AG08395 (cell line): ENCODE data around the gene HHLA2.
"Not testable (repeated sequence)": the region's sequence is repeated elsewhere in the genome, so short reads cannot be mapped to it uniquely, and the experiment has no call there.

Experiments used
- DNase-seq: peaks from one replicate; pipeline ENCODE4 v3.0.0; 2012; ENCODE audit warnings: mixed read lengths, low spot score

The HHLA2 gene

GRCh38 chr3:108296239-108296638, at the start of gene HHLA2:
HHLA2 (plus strand) TSS chr3:108296548; CDS start chr3:108351814, 55,266 bp downstream.
- DNase-seq = no peak

- DNase-seq = no peak
Observed at GRCh38 chr3:108250626-108251025, 45.7 kb upstream of the HHLA2 start.

- no peak for DNase-seq
Observed at GRCh38 chr3:108251265-108251664, 45.1 kb upstream of the HHLA2 start.

GRCh38 chr3:108251844-108252243, 44.5 kb upstream of the HHLA2 start:
- no peak for DNase-seq

- no peak for DNase-seq
Observed at GRCh38 chr3:108255131-108255530, 41.2 kb upstream of the HHLA2 start.

GRCh38 chr3:108264534-108265298, 31.6 kb upstream of the HHLA2 start:
- not testable (repeated sequence) for DNase-seq

- not testable (repeated sequence) for DNase-seq
Observed at GRCh38 chr3:108268235-108268634, 28.1 kb upstream of the HHLA2 start.

GRCh38 chr3:108271626-108272025, 24.7 kb upstream of the HHLA2 start:
- no peak for DNase-seq

- DNase-seq = not testable (repeated sequence)
Observed at GRCh38 chr3:108279066-108279465, 17.3 kb upstream of the HHLA2 start.

GRCh38 chr3:108280476-108280875, 15.9 kb upstream of the HHLA2 start:
- DNase-seq = no peak

GRCh38 chr3:108281670-108282069, 14.7 kb upstream of the HHLA2 start:
- DNase-seq = no peak

- no peak for DNase-seq
Observed at GRCh38 chr3:108283006-108283405, 13.3 kb upstream of the HHLA2 start.

GRCh38 chr3:108283989-108284388, 12.4 kb upstream of the HHLA2 start:
- DNase-seq = no peak

GRCh38 chr3:108285176-108285575, 11.2 kb upstream of the HHLA2 start:
- DNase-seq = no peak

- no peak for DNase-seq
Observed at GRCh38 chr3:108287146-108287545, 9.2 kb upstream of the HHLA2 start.

GRCh38 chr3:108288193-108288592, 8.2 kb upstream of the HHLA2 start:
- not testable (repeated sequence) for DNase-seq

GRCh38 chr3:108289159-108289558, 7.2 kb upstream of the HHLA2 start:
- no peak for DNase-seq

- DNase-seq = no peak
Observed at GRCh38 chr3:108292450-108292849, 3.9 kb upstream of the HHLA2 start.

GRCh38 chr3:108292905-108293328, 3.4 kb upstream of the HHLA2 start:
- DNase-seq = no peak

GRCh38 chr3:108293858-108294257, 2.5 kb upstream of the HHLA2 start:
- no peak for DNase-seq

GRCh38 chr3:108295421-108296175, 750 bp upstream of the HHLA2 start:
- no peak for DNase-seq

- no peak for DNase-seq
Observed at GRCh38 chr3:108297647-108298046, 1.3 kb downstream of the HHLA2 start.

GRCh38 chr3:108298056-108298455, 1.7 kb downstream of the HHLA2 start:
- no peak for DNase-seq
